Effector CD4-positive, alpha-beta T cell (primary cell): ENCODE results near the gene OSBPL2.

Experiments used
- DNase-seq: peaks from one replicate; pipeline ENCODE4 v3.0.0-alpha.2; 2020

Gene OSBPL2

DNA sequence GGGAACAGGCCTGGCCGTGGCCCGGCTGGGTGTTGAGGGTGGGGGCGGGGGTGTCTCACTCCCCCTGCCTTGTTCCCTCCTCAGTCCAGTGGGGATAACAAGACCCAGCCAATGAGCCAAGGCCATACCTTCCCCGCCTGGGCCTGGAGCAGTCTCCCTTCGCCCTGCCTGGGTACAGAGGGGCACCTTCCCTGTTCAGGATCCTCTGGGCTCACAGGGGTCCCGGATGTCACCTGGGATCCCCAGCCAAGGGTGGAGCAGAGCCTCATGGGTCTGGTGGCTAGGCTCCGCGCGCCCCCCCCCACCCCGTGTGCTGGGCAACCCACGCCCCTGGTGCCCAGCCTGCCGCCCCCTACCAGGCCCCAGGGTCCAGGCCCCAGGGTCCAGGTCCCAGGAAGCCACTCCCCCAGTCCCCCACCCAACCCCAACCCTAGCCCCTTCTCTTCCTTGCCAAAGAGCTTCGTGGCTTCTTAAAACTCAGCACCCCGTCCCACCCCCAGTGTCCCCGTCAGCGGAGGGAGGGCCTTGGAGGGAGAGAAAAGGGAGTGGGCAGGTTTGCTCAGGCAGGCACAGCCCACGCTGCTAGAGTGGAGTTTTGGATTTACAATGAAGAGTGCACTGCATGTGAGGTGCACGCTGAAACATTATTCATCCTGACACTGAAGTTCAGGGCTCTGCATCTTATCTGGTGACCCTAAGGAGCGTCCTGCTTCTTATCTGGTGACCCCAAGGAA lies 30.1 kb upstream of the OSBPL2 start:
- DNase-seq: no peak

DNA sequence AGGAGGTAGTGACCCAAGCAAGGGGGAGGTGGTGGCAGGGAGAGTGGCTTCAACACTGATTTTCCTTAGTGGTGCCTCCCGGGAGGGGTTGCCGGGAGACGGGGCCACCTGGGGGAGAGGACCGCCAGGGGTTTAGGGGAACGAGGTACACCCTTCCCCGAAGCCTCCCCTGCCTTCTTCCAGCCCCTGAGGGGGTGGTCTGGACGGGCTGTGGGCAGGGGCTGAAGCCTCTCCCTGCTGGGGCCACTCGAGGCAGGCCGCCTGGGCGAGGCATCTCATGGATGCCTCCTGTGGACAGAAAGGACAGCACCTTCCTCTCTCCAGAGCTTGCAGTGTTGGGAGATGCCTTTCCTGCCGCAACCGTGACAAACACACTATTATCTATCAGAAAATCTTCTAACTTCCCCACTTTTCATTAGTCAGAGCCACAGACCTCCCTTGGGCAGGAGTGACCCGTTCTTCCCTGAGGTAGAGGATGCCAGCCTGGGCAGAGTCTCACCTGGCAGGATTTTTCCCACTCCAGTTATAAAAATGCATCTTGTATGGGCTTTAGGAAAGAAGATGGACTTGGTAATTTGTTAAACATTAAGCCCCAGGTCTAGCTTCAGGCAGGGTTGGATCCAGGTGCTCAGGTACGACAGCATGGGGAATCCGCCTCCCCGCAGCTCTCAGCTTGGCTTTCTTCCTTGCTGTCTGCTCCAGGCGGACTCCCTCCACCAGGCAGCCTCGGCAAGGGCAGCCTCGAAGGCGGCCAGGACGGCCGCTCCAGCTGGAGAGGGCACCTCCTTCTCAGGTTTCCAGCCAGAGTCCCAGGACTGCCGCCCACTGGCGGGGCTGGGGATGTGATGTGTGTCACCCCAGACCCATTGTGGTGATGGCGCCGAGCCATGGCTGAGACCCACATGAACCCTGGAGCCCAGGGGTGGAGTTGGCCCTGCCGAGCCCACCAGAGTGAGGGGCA lies 29.2 kb upstream of the OSBPL2 start:
- no peak for DNase-seq

DNA sequence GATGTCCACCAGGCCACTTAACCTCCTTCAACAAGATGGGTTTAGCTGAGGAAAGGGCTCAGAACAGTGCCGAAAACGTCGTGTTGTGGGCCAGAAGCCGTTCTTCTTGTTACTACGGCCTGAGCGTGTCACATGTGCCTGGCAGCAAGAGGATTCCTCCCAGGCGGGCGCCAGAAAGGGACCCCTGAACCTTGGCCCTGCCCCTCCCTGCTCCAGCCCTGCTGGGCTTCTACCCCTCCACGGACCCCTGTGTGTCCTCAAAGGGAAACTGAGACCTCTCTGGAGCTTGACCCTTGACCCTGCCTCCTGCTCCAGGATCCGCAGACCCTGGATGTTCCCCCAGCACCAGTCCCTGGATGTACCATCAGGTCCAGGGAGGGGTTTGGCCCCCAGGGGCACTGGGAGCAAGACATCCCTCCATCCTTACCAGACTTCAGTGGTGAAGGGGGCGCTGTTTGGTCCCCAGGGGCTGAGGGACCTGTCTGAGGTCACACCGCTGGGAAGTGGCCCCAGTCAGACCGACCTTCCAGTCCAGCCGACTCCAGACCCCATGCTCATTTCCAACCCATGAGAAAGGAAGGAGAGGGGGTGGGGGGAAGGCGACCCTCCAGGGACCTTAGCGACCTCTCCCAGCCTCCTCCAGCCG lies 28.3 kb upstream of the OSBPL2 start:
- no peak for DNase-seq

DNA sequence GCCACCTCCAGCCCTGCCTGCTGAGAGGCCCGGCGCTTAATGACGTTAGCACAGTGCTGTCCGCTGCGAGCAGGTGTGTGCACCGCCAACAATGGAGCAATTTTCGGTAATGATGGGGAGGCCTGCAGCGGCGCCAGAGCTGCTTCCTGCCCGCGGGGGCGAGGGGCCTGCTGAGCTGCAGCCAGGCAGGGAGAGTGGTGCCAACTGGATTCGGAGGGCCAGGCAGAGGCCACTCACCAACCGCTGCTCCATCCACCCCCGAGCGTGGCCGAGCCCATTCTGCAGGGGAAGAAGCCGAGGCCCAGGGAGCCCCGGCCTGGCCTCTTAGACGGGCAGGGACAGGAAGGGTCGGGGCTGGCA lies 27.8 kb upstream of the OSBPL2 start:
- no peak for DNase-seq

DNA sequence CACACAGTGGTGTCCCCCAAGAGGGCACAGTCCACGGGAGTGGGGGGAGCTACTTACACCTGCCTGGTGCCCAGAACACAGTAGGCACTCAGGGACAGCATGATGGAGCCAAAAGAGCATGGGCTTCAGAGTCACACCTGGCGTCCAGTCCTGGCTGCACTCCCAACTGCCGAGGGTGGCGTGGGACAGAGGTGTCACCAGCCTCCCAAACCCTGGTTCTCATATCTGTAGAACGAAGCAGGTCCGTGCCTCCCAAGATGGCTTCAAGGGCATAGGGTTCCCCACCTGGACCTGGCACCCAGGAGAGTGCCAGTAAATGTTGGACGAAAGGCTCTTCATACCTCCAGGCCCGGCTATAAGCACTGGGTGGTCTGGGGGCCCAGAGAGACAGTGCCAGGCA lies 27.1 kb upstream of the OSBPL2 start:
- DNase-seq: no peak

DNA sequence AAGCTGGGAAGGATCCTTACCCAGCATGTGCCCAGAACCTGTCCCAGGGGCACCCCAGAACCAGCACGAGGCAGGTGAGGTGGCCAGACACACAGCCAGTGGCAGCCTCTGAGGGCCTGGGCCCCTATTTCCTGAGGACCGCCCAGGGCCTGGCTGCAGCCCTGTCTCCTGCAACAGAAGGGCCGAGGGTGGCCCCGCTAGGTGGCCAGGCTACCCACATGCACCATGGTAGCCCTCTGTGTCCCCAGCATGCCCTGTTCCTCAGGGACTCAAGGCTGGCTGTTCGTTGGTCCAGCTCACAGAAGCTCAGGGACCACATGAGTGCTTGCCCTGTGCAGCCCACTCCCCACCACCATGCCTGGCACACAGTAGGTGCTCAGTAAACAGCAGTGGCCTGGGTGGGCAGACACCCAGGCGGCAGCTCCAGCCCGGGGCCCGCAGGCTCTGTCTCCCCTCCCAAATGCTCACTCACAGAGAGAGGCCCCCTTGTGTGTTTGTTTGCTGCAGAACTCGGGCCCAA lies 26.5 kb upstream of the OSBPL2 start:
- no peak for DNase-seq

DNA sequence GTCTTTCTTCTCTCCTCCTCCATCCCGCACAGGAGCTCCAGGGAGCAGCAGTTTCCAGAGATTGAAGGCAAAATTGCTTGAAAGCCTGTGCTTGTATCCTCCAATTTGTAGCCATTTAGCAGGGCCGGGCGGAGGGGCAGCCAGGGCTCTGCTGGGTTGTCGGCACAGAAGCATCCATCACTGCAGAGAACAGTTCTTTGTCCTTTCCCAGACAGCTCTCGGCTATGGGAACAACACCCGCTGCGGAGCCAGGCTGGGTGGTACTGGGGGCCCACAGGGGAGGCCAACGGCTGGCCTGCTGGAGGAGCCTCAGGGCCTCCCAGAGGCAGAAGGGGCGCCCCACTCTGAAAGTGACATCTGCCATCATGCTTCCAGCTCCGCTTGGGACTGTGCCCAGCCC lies 26.0 kb upstream of the OSBPL2 start:
- DNase-seq: no peak

DNA sequence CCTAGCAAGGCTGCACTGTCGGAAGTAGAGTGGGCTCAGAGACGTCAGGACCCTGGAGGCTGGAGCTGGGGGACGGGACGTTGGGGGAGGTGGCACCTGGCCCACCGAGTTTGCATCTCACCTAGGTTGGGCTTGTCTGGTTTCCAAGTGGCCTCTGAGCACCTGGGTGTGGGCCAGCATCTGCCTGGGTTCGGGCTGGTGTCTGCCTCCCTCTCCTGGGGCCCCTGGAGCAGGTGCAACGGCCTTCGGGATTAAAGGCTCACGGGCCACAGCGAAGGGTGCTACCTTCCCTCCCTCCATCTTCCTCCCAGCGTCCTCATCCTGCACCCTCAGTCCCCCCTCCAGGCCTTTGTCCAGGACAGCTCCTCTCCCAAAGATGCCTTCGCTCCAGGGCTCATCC lies 24.3 kb upstream of the OSBPL2 start:
- DNase-seq: no peak

DNA sequence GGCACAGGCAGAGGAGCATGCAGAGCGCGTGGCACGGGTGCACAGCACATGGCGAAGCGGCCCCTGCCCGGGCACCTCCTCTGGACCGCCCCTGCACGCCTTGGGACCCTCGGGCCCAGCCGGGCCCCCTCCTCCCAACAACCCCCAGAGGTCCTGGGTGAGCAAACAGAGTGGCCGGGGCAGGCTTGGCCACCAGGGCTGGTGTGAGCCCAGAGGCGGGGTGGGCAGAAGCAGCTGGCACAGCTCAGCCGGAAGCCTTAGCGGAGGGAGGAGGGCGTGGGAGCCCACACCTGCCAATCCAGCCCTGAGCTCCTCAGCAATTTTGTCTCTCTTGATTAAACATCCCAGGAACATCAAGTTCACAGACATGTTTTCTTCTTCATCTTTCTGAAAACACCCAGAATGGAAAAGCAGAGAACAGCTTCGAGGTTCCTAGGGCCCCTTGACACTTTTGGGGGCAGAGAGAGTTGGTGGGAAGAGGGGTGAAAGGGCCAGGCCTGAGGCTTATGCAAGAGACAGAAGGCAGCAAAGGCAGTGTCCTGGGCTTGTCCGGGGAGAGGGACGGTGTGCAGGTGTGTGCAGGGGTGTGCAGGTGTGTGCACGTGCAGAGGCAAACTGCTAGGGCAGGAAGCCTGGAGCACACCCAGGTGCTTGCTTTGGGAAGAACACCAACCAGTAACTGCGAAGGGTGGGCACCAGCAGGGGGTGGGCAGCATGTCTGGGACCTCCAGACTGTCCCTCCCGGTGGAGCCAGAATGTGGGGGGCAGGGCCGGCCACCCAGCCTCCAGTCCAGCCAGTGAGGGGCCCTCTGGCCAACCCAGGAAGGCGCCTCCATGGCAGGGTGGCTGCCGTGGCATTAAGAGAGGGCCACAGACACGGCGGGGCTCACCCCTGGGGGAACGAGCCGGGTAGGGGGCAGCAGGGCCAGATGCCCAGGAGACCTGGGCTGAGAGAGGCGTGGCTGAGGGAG lies 23.0 kb upstream of the OSBPL2 start:
- no peak for DNase-seq

DNA sequence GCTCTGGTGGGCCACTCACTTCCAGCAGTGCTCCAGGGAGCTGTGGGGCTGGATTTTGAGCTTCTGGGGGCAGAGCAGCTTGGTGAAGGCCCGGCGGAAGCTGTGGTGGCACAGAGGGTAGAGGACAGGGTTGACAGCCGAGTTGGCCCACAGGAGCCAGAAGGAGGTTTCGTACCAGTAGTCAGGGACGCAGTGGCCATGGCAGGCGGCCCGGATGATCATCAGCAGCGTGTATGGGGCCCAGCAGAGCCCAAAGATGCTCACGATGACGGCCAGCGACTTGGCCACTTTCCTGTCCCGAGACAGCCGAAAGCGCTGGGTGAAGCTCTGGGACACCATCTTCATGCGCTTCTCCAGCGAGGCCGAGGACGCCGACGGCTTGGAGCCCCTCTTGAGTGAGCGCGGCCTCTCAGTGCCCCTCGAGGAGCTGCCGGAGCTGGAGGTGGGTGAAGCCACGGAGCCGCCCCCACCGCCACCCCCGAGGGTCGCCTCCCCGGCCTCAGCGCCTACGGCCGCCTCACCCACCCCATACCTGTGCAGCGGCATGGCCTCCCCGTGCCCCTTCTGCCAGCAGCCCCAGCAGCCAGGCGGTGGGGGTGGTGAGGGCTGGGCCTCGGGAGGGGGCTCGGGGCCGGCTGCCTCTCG lies 22.2 kb upstream of the OSBPL2 start:
- no peak for DNase-seq

DNA sequence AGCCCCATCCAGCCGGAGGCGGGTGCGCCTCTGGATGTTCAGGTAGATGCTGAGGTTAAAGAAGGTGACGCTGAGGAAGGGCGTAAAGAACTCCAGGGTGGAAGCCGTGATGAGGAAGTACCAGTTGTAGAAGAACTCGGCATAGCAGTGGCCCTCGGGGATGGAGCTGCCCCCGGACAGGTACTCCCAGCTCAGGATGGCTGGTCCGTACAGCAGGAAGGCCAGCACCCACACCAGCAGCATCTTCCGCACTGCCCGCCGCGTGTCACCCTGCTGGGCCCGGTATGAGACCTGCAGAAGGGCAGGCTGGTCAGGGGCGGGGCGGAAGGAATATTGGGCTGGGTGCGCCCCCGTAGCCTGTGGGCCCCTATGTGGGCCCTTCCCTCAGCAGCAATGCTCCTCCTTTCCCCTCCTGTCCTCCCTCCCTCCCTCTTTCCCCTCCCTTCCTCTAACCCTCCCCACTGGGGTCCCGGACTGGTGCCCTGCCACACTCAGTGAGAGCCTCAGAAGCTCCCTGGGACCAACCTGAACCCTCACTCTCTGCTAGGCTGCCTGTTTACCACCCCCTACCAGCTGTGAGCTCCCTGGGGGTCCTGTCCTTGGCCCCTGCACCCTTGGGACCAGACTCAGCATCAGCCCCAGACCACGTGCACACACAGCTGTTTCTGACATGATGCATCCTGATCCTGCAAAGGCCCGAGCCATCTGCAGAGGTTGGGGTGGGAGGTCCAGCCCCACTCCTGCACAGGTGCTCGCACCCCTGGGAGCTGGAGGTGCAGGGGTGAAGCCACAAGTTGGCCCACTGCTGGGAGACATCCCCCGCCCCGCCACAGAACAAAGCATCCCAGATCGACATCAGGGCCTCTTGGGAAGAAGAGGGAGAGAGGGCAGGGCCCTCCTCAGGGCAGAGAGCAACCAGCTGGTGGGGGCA lies 21.4 kb upstream of the OSBPL2 start:
- DNase-seq: no peak

DNA sequence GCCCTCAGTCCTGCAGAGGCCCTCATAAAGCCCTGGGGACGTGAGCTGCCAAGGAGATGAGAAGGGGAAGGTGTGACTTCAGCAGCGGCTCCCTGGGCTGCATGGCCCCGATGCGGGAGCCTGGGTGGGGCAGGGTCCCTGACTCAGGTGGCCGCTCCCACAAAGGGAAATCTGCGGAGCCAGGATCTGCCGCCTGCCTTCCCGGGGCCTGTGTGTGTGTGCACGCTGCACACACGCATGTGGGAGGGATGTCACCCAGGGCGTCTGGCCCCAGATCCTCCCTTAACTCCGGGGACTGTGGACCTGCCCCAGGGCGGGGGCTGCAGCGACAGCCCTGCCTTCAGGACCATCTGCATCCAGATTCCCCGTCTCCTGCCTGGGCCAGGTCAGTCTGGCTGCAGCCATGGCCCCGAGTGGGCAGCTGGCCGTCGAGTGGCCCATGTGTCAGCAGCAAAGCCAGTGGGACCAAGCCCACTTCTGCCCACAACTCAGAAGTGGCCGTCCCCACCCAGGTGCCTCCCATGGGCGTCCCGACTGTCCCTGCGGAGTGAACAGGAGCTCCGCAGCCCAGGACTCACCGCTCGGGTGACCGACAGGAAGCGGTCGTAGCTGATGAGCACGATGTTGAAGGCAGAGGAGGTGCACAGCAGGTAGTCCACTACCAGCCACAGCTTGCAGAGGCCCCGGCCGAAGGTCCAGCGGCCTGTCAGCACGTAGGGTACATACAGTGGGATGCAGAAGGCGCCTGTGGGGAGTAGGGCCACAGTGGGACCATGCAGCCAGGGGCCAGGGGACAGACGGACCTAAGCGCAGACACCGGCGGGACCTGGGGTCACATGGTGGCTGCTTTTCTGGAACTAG lies 20.2 kb upstream of the OSBPL2 start:
- no peak for DNase-seq

DNA sequence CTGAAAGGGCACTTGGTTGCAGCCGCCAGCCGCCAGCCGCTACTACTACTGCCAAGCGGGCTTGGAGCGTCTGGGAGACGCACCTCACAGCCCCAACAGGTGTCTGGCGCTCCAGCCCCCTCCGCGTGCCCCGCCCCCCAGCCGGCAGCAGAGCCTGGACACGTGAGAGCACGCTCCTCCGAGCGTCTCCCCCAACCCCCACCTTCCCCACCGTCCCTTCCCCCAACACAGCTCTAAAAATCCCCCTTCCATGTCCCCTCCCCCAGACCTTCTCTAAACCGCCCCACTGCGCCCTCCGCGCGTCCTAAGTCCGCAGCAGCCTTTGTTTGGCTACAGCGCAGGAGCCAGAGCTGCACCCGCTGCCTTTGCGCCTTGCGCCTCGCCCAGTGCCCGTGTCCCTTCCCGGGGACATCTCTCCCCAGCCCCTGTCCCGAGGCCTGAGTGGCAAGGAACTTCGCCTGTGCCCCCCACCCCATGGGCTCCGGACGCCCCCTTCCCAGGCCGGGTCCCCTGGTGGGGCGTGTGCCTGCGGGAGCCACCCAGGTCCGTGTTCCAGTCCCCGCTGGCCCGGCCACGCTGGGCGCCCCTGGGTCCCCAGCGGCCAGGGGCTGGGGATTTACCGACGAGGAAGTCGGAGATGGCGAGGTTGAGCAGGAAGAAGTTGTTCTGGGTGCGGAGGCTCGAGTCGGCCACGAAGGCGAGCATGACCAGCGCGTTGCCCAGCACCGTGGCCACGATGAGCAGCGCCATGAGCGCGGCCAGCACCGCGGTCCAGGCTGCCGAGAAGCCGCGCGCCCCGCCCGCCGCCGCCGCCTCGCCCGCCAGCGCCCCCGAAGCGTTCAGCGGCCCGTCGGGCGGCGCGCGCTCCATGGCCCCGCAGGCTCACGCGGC lies 19.0 kb upstream of the OSBPL2 start:
- DNase-seq: no peak

DNA sequence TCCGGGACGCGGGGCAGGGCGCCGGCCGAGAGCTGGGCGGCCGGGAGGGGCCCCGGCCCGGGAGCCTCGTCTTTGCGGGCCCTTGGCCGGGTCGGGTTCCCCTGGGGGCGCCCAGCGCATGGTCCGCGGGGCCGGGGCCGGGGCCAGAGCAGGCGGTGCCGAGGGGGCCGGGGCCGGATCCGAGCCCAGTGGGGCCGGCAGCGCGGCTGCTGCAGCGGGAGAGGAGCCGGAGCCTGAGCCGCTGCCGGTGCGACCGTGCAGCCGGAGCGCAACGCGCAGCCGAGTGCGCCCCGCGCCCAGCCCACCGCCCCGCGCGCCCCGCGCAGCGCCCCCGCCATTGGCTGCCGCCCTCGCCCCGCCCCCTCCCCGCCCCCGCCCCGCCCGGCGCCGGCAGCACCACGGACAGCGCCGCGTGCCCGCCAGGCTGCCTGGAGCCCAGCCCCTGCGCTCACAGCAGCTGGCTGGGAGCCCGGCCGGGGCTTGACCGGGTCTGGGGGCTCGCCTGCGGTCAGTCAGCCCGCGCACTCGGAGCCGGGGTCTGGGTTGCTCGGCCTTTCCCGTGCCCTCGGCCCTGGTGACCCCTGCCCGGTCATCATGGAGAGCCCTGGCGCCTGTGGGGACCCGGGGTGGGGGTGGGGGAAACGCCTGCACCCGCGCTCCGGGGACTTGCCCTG lies 18.2 kb upstream of the OSBPL2 start, which contains the start of gene HRH3:
Gene HRH3, minus strand, starts transcription at position 287 of the 674 bp plus-strand sequence. CDS start 308 bp downstream, outside the sequence.
- peak; percentile 24 for DNase-seq

DNA sequence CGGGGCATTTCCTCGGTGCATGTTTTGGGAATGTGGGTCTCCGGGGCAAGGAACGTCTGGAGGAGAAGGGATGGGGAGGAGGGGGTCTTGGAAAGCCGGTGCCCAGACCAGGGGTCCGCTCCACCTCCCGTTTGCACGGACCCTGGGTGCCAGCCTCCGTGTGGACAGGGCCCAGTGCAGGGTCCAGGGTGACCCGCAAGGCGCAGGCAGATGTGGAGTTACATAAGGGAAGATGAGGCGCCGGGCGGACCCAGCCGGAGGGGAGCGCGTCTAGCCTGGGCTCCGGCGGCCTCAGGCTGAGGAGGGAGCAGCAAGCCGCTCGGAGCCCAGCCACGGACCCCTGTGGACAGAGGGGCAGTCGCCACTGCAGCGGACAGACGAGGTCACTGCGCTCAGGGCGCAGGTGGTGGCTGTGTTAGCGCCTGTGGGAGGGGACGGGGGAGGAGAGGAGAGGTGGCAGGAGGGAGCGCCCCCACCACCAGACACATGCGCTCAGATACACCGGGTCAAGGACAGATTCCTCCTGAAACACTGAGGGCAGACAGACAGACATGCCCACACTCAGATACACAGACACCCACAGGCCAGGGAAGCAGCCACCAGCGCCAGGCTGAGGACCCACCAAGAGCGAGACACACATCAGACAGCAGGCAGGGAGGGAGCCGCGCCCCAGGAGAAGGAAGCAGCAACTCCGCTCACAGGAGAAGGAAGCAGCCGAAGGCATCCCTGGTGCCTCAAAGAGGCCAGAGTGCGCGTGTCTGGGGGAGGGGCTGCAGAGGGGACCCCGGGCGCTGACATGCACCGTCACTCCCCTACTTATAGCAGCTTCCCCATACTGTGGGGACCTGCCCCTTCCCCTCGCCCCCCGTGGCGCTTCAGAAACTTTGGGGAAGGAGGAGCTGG lies 17.4 kb upstream of the OSBPL2 start:
- no peak for DNase-seq

DNA sequence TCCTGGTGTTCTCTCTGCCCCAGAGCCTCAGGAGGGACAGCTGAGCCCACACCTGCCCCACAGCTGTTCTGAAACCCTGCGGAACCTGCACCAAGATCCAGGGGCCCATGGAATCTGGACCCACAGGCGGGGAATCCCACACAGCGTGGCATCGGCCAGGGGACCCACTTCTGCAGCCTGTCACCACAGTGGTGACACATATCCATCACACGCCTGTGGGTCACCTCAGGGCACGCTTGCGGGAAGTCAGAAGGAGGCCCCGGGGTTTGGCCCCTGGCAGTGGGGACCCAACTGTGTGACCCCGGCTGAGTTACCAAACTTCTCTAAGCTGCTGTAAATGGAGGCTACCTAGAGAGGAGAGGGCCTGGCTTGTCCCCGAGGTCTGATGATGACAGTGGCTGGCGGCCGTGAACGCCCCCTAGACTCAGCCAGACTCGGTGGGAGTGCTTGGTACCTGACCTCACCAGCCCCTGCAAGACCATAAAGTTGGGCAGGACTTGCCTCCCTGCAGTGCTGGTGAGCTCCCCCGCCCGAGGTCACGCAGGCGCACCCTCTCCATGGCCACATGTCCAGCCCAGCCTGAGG lies 16.0 kb upstream of the OSBPL2 start:
- DNase-seq: no peak
